GM12878 (cell line): ENCODE data around the gene HPSE. TPM values are rescaled to one million over a fixed set of nuclear protein-coding genes. Genes with fewer than 3 reads are reported as not detected.

Source experiments
- ATAC-seq: fragments of 200-7000 bp; cut with Tn5 transposase; 3 replicates; pipeline ENCODE4 v1.9.1; 2020; ENCODE audit warnings: mild to moderate bottlenecking, moderate library complexity
- BruUV-seq: library from RNA; stranded (reverse); fragments of 400-500 nt; replicated peaks from 2 replicates; lab custom pipeline; 2021; lab: Mats Ljungman, UMichigan
- CTCF ChIA-PET: fragments of 300-600 bp; sonication (Branson Sonifier 250); formaldehyde crosslinking; extraction: SDS; loops from one replicate; lab custom pipeline; 2021; ENCODE audit warnings: inconsistent platforms; lab: Yijun Ruan, JAX
- POLR2A ChIA-PET: fragments of 350-600 bp; formaldehyde crosslinking; extraction: SDS; loops from one replicate; lab custom pipeline; 2021; ENCODE audit warnings: inconsistent platforms; lab: Charles Lee
- RAD21 ChIA-PET: fragments of 300-600 bp; sonication (Branson Sonifier 250); formaldehyde crosslinking; loops from one replicate; lab custom pipeline; 2023; ENCODE audit warnings: antibody characterized with exemption; ENCODE audit not compliant: unreplicated experiment; lab: Charles Lee
- SMC1A ChIA-PET: fragments of 300-600 bp; sonication (Branson Sonifier 250); formaldehyde crosslinking; loops from one replicate; lab custom pipeline; 2023; ENCODE audit not compliant: unreplicated experiment, uncharacterized antibody; lab: Charles Lee
- DNase-seq: peaks from one replicate; pipeline ENCODE4 v3.0.0-alpha.2; 2011; ENCODE audit warnings: low read depth, low spot score
- FAIRE-seq: peaks from 3 replicates; lab custom pipeline; 2011; peaks lifted over from hg19 to GRCh38; lab: Jason Lieb, UNC
- H2AFZ ChIP-seq: 2 replicates; pipeline ENCODE4 v1.6.0; 2011; ENCODE audit warnings: low read depth, low read length, control low read depth; ENCODE audit not compliant: control insufficient read depth
- H3K27ac ChIP-seq: 2 replicates; pipeline ENCODE4 v1.5.1; 2011; ENCODE audit warnings: control low read depth; ENCODE audit not compliant: control insufficient read depth, insufficient read depth
- H3K27me3 ChIP-seq, 2 experiments: replicated peaks in 1 of 2; 2 replicates each; pipeline versions ENCODE4 v1.6.0 to v1.6.1; 2011; ENCODE audit warnings: low read length in 1 of 2; ENCODE audit not compliant: control insufficient read depth in 2 of 2, insufficient read depth in 2 of 2
- H3K36me3 ChIP-seq, 2 experiments: 2 replicates each; pipeline ENCODE4 v1.5.1; 2011; ENCODE audit warnings: low read length in 1 of 2; ENCODE audit not compliant: control insufficient read depth in 2 of 2, insufficient read depth in 2 of 2
- H3K4me1 ChIP-seq: 2 replicates; pipeline ENCODE4 v1.6.1; 2011; ENCODE audit warnings: mild to moderate bottlenecking, low read length, moderate library complexity, mixed read lengths; ENCODE audit not compliant: control insufficient read depth, insufficient read depth
- H3K4me2 ChIP-seq: 2 replicates; pipeline ENCODE4 v1.6.0; 2011; ENCODE audit warnings: control low read depth; ENCODE audit not compliant: control insufficient read depth, insufficient read depth
- H3K4me3 ChIP-seq: fragments of 200-600 bp; sonication (generic); 2 replicates; pipeline ENCODE4 v1.5.1; 2016
- H3K79me2 ChIP-seq: 2 replicates; pipeline ENCODE4 v1.6.0; 2011; ENCODE audit warnings: low read length; ENCODE audit not compliant: control insufficient read depth, insufficient read depth
- H3K9ac ChIP-seq: 2 replicates; pipeline ENCODE4 v1.8.0; 2011; ENCODE audit warnings: low read length, control low read depth, mixed read lengths; ENCODE audit not compliant: control insufficient read depth, insufficient read depth
- H3K9me3 ChIP-seq: replicated peaks from 3 replicates; pipeline ENCODE4 v1.5.1; 2011; ENCODE audit warnings: mild to moderate bottlenecking, low read length; ENCODE audit not compliant: control insufficient read depth, insufficient read depth
- H4K20me1 ChIP-seq: 2 replicates; pipeline ENCODE4 v1.6.0; 2011; ENCODE audit not compliant: control insufficient read depth, insufficient read depth
- BRCA1 ChIP-seq: IDR thresholded peaks from 2 replicates; pipeline ENCODE4 v1.6.1; 2011; ENCODE audit warnings: low read depth, low read length, improper control_type of control experiment
- CHD1 ChIP-seq: IDR thresholded peaks from 2 replicates; pipeline ENCODE4 v1.6.1; 2012; ENCODE audit warnings: low read depth, low read length, improper control_type of control experiment
- HCFC1 ChIP-seq: fragments of 150-350 bp; IDR thresholded peaks from 2 replicates; pipeline ENCODE4 v1.6.1; 2014; ENCODE audit warnings: low read length
- HDGF ChIP-seq: fragments of 450-650 bp; IDR thresholded peaks from 2 replicates; pipeline ENCODE4 v1.6.1; 2016; ENCODE audit warnings: antibody characterized with exemption
- IRF4 ChIP-seq: IDR thresholded peaks from 2 replicates; pipeline ENCODE4 v1.6.1; 2011; ENCODE audit warnings: low read depth, low read length
- JUNB ChIP-seq: IDR thresholded peaks from 2 replicates; pipeline ENCODE4 v1.6.1; 2016; ENCODE audit warnings: antibody characterized with exemption, mild to moderate bottlenecking
- NFYB ChIP-seq: IDR thresholded peaks from 2 replicates; pipeline ENCODE4 v1.6.1; 2011; ENCODE audit warnings: low read depth, mild to moderate bottlenecking, low read length, improper control_type of control experiment, moderate library complexity; ENCODE audit not compliant: insufficient read depth
- PAX8 ChIP-seq: fragments of 450-650 bp; IDR thresholded peaks from 2 replicates; pipeline ENCODE4 v1.6.1; 2017; ENCODE audit warnings: mild to moderate bottlenecking, moderate library complexity
- PML ChIP-seq: IDR thresholded peaks from 2 replicates; pipeline ENCODE4 v1.6.1; 2012; ENCODE audit warnings: low read length, inconsistent platforms
- POLR2A ChIP-seq: IDR thresholded peaks from 2 replicates; pipeline ENCODE4 v1.6.1; 2011; ENCODE audit warnings: low read depth, mild to moderate bottlenecking, low read length
- POU2F2 ChIP-seq: IDR thresholded peaks from 3 replicates; pipeline ENCODE4 v1.6.1; 2011; ENCODE audit warnings: low read depth, mild to moderate bottlenecking, low read length, borderline replicate concordance
- SIX5 ChIP-seq: IDR thresholded peaks from 2 replicates; pipeline ENCODE4 v1.6.1; 2011; ENCODE audit warnings: mild to moderate bottlenecking, low read depth, low read length, moderate library complexity; ENCODE audit not compliant: severe bottlenecking
- SP1 ChIP-seq: IDR thresholded peaks from one replicate; pipeline ENCODE4 v1.6.1; 2011; ENCODE audit warnings: low read depth, low read length
- SPI1 ChIP-seq: IDR thresholded peaks from 2 replicates; pipeline ENCODE4 v1.6.1; 2011; ENCODE audit warnings: low read depth, mild to moderate bottlenecking, low read length, moderate library complexity, borderline replicate concordance; ENCODE audit not compliant: insufficient read depth
- WGBS: methylation state at CpG from one replicate; pipeline ENCODE4 v1.1.6; 2016; ENCODE audit warnings: low lambda C conversion rate; ENCODE audit not compliant: insufficient replicate concordance, insufficient coverage; ENCODE audit errors: missing lambda C conversion rate; 5-methylcytosine and 5-hydroxymethylcytosine counted together
- in situ Hi-C: fragments of 300-500 bp; cut with MboI; formaldehyde crosslinking; loops from 9 replicates; pipeline ENCODE4 v1.14.3; 2018; ENCODE audit warnings: mixed read lengths
- intact Hi-C: fragments of 100-400 bp; cut with micrococcal nuclease; formaldehyde crosslinking; loops from one replicate; pipeline ENCODE4 v1.14.2; 2022; ENCODE audit not compliant: unreplicated experiment
- polyA plus RNA-seq, 11 experiments: library from polyadenylated mRNA; depleted of rRNA in 4 of 11; unstranded in 6 of 11; stranded (reverse) in 5 of 11; fragments of >200 nt; fragmentation: Nextera tagmentation in 4 of 11; fragmentation: Illumina TruSeq in 1 of 11; extraction: Ambion mirVana in 4 of 11; extraction: Trizol in 1 of 11; gene quantifications; 1 replicate in 1 of 11; 2 replicates in 10 of 11; pipeline versions ENCODE4 v1.2.1 to v1.2.3, GENCODE V29; 2011 to 2016; ENCODE audit warnings: inconsistent platforms in 2 of 11, missing spikeins in 2 of 11, low read depth in 1 of 11
- total RNA-seq, 4 experiments: library from RNA; depleted of rRNA in 3 of 4; stranded (reverse); fragments of >200 nt in 3 of 4; fragmentation: Illumina TruSeq in 1 of 4; extraction: Trizol in 1 of 4; gene quantifications; 2 replicates each; pipeline versions ENCODE4 v1.2.1 to v1.2.3, GENCODE V29; 2013 to 2021
- TF ChIP-seq, protein P1 (sequence below): fragments of 450-650 bp; IDR thresholded peaks from 2 replicates; pipeline ENCODE4 v1.6.1; 2017; ENCODE audit warnings: antibody characterized with exemption, mild to moderate bottlenecking, moderate library complexity
- TF ChIP-seq, protein P2 (sequence below): fragments of 450-650 bp; IDR thresholded peaks from 2 replicates; pipeline ENCODE4 v1.6.1; 2017; ENCODE audit warnings: mild to moderate bottlenecking
- TF ChIP-seq, protein P3 (sequence below): IDR thresholded peaks from 2 replicates; pipeline ENCODE4 v1.6.1; 2012; ENCODE audit warnings: low read length, inconsistent platforms

HPSE gene
- total and polyA plus RNA-seq, 10 of the 15 experiments (the other 5 are each of a cell fraction or from before 2014, with no cell fraction given), result 0.16 to 0.89 (median 0.58) TPM

DNA sequence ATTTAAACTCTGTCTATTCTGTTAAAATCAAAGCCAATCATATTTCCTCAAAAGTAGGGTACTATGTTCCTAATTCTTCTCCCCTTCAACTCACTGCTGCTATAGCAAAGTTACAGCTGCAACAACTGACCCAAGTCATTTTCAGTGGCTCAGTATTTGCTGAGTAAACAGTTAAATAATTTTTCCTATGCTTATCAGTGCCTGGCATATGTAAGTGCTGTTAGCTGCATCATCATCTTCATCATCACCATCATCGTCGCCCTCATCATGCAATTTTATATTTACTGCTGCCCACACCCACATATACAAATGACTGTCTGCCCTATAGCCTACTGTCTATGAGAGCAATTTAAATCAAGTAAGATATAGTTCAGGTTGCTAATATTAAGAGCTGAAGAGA is 72.0 kb downstream of the HPSE start:
- H3K79me2 ChIP-seq, result no peaks in the 10 kb centered on the region
- no peak overlapping the region for H2AFZ ChIP-seq
- in situ Hi-C loops (no loop called here), intact Hi-C loops (no loop called here)
- ChIA-PET POLR2A (interaction anchor here (0.7 to 1.5 kb wide), 3 partner anchors 9 to 486 kb away, joined by 3 to 4 read pairs (median 3); no protein-coding TSS in a partner anchor), CTCF (interaction anchor here (0.8 to 4.7 kb wide), 9 partner anchors 8 to 208 kb away, joined by 3 to 74 read pairs (median 8); partner anchors contain the start of gene COQ2), SMC1A (interaction anchor here (1.1 to 6.7 kb wide), 9 partner anchors 10 to 251 kb away, joined by 3 to 85 read pairs (median 7); partner anchors contain the start of gene COQ2), RAD21 (interaction anchor here (0.8 to 4.2 kb wide), 6 partner anchors 10 to 188 kb away, joined by 3 to 52 read pairs (median 5); partner anchors contain the start of gene COQ2)
- no peaks in the 10 kb centered on the region for H4K20me1 ChIP-seq
- no peak overlapping the region for H3K4me2 ChIP-seq
- no peak overlapping the region for H3K27ac ChIP-seq
- BruUV-seq, result no TSS peak
- no peak overlapping the region for H3K4me3 ChIP-seq
- 95% methylated on average over 2 of the region's 2 CpGs for WGBS
- FAIRE-seq, result no peak
- H3K36me3 ChIP-seq, result peaks cover 2 to 5% of the 10 kb centered on the region in 2 experiments; a peak in 3 of 4 replicates
- TF ChIP-seq, protein P1, sequence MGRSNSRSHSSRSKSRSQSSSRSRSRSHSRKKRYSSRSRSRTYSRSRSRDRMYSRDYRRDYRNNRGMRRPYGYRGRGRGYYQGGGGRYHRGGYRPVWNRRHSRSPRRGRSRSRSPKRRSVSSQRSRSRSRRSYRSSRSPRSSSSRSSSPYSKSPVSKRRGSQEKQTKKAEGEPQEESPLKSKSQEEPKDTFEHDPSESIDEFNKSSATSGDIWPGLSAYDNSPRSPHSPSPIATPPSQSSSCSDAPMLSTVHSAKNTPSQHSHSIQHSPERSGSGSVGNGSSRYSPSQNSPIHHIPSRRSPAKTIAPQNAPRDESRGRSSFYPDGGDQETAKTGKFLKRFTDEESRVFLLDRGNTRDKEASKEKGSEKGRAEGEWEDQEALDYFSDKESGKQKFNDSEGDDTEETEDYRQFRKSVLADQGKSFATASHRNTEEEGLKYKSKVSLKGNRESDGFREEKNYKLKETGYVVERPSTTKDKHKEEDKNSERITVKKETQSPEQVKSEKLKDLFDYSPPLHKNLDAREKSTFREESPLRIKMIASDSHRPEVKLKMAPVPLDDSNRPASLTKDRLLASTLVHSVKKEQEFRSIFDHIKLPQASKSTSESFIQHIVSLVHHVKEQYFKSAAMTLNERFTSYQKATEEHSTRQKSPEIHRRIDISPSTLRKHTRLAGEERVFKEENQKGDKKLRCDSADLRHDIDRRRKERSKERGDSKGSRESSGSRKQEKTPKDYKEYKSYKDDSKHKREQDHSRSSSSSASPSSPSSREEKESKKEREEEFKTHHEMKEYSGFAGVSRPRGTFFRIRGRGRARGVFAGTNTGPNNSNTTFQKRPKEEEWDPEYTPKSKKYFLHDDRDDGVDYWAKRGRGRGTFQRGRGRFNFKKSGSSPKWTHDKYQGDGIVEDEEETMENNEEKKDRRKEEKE, result no peak
- TF ChIP-seq PAX8, result no peak
- TF ChIP-seq, protein P2, sequence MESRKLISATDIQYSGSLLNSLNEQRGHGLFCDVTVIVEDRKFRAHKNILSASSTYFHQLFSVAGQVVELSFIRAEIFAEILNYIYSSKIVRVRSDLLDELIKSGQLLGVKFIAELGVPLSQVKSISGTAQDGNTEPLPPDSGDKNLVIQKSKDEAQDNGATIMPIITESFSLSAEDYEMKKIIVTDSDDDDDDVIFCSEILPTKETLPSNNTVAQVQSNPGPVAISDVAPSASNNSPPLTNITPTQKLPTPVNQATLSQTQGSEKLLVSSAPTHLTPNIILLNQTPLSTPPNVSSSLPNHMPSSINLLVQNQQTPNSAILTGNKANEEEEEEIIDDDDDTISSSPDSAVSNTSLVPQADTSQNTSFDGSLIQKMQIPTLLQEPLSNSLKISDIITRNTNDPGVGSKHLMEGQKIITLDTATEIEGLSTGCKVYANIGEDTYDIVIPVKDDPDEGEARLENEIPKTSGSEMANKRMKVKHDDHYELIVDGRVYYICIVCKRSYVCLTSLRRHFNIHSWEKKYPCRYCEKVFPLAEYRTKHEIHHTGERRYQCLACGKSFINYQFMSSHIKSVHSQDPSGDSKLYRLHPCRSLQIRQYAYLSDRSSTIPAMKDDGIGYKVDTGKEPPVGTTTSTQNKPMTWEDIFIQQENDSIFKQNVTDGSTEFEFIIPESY, result no peak
- no peak for TF ChIP-seq SPI1
- TF ChIP-seq PML, result no peak
- TF ChIP-seq POLR2A, result no peak
- TF ChIP-seq POU2F2, result no peak
- no peak for TF ChIP-seq SP1
- no peak for TF ChIP-seq SIX5
- no peak for TF ChIP-seq NFYB
- no peak for TF ChIP-seq HCFC1
- no peak for TF ChIP-seq BRCA1
- TF ChIP-seq JUNB, result no peak
- no peak for TF ChIP-seq IRF4
- TF ChIP-seq, protein P3, sequence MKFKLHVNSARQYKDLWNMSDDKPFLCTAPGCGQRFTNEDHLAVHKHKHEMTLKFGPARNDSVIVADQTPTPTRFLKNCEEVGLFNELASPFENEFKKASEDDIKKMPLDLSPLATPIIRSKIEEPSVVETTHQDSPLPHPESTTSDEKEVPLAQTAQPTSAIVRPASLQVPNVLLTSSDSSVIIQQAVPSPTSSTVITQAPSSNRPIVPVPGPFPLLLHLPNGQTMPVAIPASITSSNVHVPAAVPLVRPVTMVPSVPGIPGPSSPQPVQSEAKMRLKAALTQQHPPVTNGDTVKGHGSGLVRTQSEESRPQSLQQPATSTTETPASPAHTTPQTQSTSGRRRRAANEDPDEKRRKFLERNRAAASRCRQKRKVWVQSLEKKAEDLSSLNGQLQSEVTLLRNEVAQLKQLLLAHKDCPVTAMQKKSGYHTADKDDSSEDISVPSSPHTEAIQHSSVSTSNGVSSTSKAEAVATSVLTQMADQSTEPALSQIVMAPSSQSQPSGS, result no peak
- TF ChIP-seq HDGF, result no peak
- TF ChIP-seq CHD1, result no peak
- DNase-seq, result no peak
- no peak for ATAC-seq
- no peaks in the 10 kb centered on the region for H3K27me3 ChIP-seq
- H3K4me1 ChIP-seq, result peaks cover 27% of the 10 kb centered on the region
- no peaks in the 10 kb centered on the region for H3K9me3 ChIP-seq
- no peak overlapping the region for H3K9ac ChIP-seq
